GM19395 (cell line): ENCODE measurements around the gene BCKDK.

Experiments
- ATAC-seq: cut with Tn5 transposase; IDR thresholded peaks from one replicate; pipeline ENCODE4 v1.9.1; 2021; ENCODE audit warnings: mild to moderate bottlenecking, moderate library complexity; ENCODE audit not compliant: unreplicated experiment

BCKDK gene

DNA sequence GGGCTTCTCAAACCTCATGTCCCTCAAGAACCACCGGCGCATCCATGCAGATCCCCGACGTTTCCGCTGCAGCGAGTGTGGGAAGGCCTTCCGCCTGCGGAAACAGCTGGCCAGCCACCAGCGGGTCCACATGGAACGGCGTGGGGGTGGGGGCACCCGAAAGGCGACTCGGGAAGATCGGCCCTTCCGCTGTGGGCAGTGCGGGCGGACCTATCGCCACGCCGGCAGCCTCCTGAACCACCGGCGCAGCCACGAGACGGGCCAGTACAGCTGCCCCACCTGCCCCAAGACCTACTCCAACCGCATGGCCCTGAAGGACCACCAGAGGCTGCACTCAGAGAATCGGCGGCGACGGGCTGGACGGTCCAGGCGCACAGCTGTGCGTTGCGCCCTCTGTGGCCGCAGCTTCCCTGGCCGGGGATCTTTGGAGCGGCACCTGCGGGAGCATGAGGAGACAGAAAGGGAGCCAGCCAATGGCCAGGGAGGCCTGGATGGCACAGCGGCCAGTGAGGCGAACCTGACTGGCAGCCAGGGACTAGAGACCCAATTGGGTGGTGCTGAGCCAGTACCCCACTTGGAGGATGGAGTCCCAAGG is 28.1 kb upstream of the BCKDK start:
- ATAC-seq: no peak

- ATAC-seq: no peak
Observed at GRCh38 chr16:31080756-31081419, 27.3 kb upstream of the BCKDK start.

DNA sequence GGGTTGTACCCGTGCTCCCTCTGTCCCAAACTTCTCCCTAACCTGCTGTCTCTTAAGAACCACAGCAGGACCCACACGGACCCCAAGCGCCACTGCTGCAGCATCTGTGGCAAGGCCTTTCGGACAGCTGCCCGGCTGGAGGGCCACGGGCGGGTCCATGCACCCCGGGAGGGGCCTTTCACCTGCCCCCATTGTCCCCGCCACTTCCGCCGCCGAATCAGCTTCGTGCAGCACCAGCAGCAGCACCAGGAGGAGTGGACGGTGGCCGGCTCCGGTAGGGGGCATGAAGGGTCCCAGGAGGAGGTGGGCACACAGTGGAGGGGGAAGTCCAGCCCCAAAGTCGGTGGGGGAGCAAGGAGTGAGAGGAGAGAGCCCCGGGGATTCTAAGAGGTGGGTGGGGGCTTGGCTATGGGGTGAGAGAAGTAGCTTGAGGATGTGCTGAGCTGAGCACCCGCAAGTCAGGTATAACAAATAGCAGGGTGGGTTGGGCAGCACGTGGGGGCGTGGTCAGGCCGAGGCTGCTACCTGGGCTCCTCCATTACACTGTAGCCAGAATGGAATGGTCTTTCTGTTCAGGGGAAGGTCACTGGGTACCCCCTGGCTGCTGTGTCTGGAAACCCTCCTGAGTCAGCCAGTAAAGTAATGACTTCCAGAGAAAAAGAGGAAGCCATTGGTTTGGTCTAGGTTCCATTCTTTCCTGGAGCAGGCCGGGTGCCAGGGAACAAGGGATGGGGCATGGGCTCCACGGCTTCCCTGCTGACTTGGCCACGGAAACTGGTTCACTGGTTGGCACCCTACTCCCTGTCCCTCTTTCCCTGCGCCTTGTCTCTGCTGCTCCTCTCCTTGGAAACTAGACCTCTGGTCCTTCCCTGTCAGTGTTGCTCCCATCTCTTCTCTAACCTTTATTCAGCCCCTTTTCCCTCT is 26.5 kb upstream of the BCKDK start:
- ATAC-seq: no peak

DNA sequence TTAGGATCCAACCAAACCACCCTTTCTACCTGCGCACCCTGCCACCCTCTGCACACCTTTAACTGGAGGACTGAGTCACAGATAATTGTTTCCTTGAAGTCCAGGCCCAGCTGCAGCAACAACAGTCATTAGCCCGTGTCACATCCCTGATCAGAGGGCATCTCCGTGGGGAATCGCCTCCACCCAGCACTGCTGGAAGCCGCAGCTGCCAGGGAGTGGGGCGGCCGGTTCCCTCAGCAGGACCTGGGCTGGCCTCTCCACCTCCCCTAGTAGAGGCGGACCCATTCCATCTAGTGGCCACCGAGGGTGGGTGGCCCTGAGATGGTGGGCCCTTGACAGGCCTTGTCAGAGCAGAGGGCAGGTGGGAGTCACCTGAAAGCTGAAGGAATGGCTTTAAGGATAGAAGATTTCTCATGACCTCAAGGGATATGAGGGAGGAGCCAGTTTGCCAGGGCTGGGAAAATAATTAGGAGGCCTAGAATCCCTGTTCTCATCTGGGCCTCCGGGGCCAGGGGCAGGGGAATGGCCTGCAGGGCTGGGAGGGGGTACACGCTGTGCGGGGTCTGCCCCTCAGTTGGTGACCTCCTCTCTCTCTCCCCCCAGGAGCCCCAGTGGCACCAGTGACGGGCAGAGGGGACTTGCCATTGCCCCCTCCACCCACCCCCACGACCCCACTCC is 25.7 kb upstream of the BCKDK start:
- no peak for ATAC-seq

GRCh38 chr16:31083081-31083480 is 25.1 kb upstream of the BCKDK start:
- no peak for ATAC-seq

GRCh38 chr16:31083556-31083955 is 24.6 kb upstream of the BCKDK start:
- ATAC-seq: no peak

DNA sequence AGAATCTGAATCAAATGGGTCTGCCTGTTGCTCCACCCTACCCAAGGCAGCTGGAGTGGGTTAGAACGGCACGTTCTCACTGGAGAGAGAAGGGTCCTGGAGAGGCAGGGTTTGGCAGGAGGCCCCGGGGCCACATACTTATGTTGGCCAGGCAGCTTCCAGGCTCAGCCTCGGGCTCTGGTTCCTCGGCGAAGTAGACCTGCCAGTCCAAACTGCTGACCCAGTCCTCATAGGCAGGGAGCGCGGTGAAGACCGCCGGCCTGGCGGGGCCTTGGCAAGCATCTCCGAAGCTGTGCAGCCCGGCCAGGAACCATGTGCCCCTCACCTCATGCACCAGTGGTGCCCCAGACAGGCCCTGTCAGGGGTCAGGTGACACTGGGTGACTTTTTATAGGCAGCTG is 24.2 kb upstream of the BCKDK start:
- no peak for ATAC-seq

- no peak for ATAC-seq
Observed at GRCh38 chr16:31084584-31085302, 23.4 kb upstream of the BCKDK start.

- ATAC-seq: no peak
Observed at GRCh38 chr16:31085411-31085810, 22.8 kb upstream of the BCKDK start.

GRCh38 chr16:31085873-31086628 is 22.1 kb upstream of the BCKDK start:
- ATAC-seq: no peak

DNA sequence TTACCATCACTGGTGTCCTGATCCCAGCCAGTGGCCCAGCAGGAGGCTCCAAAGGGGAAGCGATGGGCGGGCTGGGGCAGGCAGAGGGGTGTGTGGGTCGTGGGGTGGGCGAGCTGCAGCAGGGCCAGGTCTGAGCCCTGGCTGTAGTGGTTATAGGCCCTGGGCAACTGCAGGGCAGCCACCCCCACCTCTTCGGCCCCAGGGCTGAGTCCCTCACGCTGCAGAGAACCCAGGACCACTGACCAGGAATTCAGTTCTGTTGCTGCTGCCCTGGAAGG is 21.6 kb upstream of the BCKDK start:
- no peak for ATAC-seq

DNA sequence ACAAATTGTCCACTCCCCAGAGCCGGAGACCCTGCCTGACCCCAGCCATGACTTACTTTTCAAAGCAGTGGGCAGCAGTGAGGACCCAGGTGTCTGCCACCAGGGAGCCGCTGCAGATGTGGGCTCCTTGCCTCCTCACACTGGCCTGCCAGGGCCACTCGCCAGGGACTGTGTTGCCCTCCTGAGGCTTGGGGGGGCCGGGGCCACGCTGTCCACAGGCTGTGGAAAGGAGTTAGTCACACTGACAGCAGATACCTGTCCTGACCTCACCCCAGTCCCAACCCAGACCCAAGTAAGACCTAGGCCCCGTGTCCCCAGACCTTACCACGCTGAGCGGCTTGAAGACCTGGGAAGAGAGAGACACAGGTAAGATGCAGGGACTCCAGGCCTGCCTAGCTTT is 20.7 kb upstream of the BCKDK start:
- no peak for ATAC-seq

DNA sequence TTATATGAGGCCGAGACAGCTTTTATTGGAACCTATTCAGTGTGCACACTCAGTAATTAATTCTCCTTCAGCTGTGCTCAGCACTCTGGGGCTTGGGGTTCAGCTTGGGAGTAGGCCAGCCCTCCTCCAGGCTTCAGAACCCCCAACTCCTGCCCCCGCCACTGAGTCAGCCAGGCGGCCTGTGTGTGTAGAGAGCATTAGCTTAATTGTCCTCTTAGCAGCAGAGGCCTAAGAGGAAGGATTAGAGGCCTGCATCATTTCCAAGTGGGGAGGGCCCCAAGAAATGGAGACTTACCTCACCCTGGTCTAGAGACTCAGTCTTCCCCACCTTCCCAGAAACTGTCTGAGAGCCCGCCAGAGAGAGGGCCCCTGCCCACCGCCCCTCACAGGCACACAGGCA is 20.2 kb upstream of the BCKDK start:
- no peak for ATAC-seq

DNA sequence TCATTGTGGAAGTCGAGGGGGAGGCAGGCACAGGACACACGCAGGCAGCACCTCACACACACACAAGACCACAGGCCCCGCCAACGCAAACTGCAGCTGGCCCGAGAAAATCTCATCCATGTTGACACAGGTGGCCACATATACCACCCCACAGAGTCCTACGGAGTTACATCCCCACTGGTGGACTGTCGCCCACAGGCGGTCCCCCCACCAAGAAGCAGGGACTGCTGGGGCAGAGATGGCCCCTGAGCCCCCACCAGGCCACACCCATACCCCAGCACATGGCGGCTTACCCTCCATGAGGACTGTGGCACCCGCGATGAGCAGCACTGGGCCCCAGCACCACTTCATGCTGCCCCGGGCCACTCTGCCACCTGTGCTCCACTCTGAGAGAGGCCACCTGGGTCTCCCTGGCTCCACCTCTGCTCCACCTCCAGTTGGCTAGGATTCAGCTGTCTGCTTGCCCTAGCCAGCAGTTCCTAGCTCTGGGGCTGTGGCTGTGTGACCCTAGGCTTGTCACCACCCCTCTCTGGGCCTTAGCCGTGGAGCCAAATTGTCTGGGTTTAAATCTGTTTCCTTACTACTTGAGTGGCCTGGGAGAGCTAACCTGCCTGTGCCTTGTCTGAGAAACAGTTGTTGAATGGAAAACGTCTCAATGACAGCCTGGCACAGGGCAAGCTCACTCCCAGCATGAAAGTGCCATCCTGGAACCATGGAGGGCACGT is 19.6 kb upstream of the BCKDK start, which contains the start of gene PRSS53:
PRSS53 (minus strand) TSS at position 485 of the 725 bp plus-strand sequence; CDS start at position 351, 134 bp downstream.
- no peak for ATAC-seq

GRCh38 chr16:31089199-31089598 is 19.0 kb upstream of the BCKDK start:
- ATAC-seq: no peak

- ATAC-seq: no peak
Observed at GRCh38 chr16:31090540-31090939, 17.6 kb upstream of the BCKDK start.

DNA sequence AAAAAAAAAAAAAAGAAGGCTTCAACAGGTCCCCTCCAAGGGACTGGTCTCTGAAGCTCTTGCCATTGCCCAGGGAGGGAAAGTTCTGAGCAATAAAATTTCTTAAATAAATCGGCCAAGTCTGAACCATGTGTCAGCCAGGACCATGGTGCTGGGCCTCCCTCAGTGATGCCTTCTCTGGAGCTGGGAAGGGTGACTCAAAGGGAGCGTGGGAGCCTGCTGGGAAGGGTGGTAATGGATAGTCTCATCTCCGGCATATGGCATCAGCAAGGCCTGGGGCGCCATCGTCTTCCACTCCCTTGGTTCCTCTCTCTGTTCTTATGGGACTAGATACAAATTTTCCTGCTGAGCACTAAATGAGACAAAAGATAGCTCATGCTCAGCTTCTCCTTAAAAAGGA is 15.9 kb upstream of the BCKDK start:
- ATAC-seq: no peak

- no peak for ATAC-seq
Observed at GRCh38 chr16:31093132-31093703, 15.0 kb upstream of the BCKDK start.

- ATAC-seq: no peak
Observed at GRCh38 chr16:31094088-31094423, 14.1 kb upstream of the BCKDK start.
